ENCODE results near the gene NEUROG3.

NEUROG3 gene

DNA sequence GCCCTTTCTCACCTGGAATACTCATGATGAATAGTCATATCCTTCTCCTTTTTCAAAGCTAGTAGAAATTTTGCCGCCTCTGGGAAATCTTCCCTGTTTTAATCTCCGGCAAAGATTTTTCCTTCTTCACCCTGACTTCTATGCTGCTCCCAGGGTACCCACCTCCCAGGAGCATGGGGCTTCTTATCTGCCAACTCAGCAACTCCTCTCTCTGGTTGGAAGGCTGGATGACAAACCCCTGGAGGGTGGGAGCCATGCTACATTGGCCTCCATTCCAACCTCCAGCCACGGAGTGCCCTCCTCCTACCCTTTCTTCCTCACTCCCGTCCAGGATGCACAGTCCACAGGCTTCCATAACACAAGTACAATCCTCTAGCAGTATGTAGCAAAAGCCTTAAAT lies 19.9 kb downstream of the NEUROG3 start:
- no peaks in the 10 kb centered on the region for H3K4me1 ChIP-seq (ENCODE audit: low read length)
- H3K4me3 ChIP-seq (ENCODE audit: low read length), result no peak overlapping the region
- H3K79me2 ChIP-seq (ENCODE audit: low read length), result no peaks in the 10 kb centered on the region
- H3K9ac ChIP-seq (ENCODE audit: low read length), result no peak overlapping the region
- H3K36me3 ChIP-seq (replicated peaks; ENCODE audit: insufficient read depth, low read length), result no peaks in the 10 kb centered on the region
- no peaks in the 10 kb centered on the region for H4K20me1 ChIP-seq (ENCODE audit: insufficient read depth, low read length)
- H2AFZ ChIP-seq (ENCODE audit: low read length), result no peak overlapping the region
- no peak for TF ChIP-seq EZH2phosphoT487 (IDR thresholded peaks at IDR 0.05; ENCODE audit: low read length)
- no peak for TF ChIP-seq EZH2 (optimal IDR thresholded peaks at IDR 0.05; ENCODE audit: low read depth, low read length)
- TF ChIP-seq, protein P1, sequence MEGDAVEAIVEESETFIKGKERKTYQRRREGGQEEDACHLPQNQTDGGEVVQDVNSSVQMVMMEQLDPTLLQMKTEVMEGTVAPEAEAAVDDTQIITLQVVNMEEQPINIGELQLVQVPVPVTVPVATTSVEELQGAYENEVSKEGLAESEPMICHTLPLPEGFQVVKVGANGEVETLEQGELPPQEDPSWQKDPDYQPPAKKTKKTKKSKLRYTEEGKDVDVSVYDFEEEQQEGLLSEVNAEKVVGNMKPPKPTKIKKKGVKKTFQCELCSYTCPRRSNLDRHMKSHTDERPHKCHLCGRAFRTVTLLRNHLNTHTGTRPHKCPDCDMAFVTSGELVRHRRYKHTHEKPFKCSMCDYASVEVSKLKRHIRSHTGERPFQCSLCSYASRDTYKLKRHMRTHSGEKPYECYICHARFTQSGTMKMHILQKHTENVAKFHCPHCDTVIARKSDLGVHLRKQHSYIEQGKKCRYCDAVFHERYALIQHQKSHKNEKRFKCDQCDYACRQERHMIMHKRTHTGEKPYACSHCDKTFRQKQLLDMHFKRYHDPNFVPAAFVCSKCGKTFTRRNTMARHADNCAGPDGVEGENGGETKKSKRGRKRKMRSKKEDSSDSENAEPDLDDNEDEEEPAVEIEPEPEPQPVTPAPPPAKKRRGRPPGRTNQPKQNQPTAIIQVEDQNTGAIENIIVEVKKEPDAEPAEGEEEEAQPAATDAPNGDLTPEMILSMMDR (IDR thresholded peaks at IDR 0.05; ENCODE audit: low read length), result no peak
- H3F3A ChIP-seq (ENCODE audit: insufficient read depth, low read length), result no peaks in the 10 kb centered on the region
- H3K9me3 ChIP-seq (replicated peaks; ENCODE audit: insufficient read depth, low read length), result no peaks in the 10 kb centered on the region; the same call in 1 of the 2 replicates
- DNase-seq, result no peak
- H3K27me3 ChIP-seq (replicated peaks; ENCODE audit: insufficient read depth, low read length), result peaks cover 36% of the 10 kb centered on the region
- no peak overlapping the region for H3K4me2 ChIP-seq (ENCODE audit: low read depth, low read length)
- H3K27ac ChIP-seq (ENCODE audit: low read length), result no peak overlapping the region
- no peaks in the 10 kb centered on the region for H3K9me2 ChIP-seq (replicated peaks; ENCODE audit: insufficient read depth, low read length)

- no peak overlapping the region for H3K27ac ChIP-seq (ENCODE audit: low read length)
- TF ChIP-seq, protein P1 (IDR thresholded peaks at IDR 0.05; ENCODE audit: low read length), result no peak
- peaks cover 31% of the 10 kb centered on the region for H3K27me3 ChIP-seq (replicated peaks; ENCODE audit: insufficient read depth, low read length)
- H3F3A ChIP-seq (ENCODE audit: insufficient read depth, low read length), result no peaks in the 10 kb centered on the region
- H3K9ac ChIP-seq (ENCODE audit: low read length), result no peak overlapping the region
- no peaks in the 10 kb centered on the region for H3K79me2 ChIP-seq (ENCODE audit: low read length)
- no peak for DNase-seq
- H3K36me3 ChIP-seq (replicated peaks; ENCODE audit: insufficient read depth, low read length), result no peaks in the 10 kb centered on the region
- H3K4me3 ChIP-seq (ENCODE audit: low read length), result no peak overlapping the region
- H3K9me2 ChIP-seq (replicated peaks; ENCODE audit: insufficient read depth, low read length), result no peaks in the 10 kb centered on the region
- no peaks in the 10 kb centered on the region; the same call in 1 of the 2 replicates for H3K9me3 ChIP-seq (replicated peaks; ENCODE audit: insufficient read depth, low read length)
- H4K20me1 ChIP-seq (ENCODE audit: insufficient read depth, low read length), result no peaks in the 10 kb centered on the region
- H3K4me1 ChIP-seq (ENCODE audit: low read length), result no peaks in the 10 kb centered on the region
- no peak overlapping the region for H2AFZ ChIP-seq (ENCODE audit: low read length)
- no peak overlapping the region for H3K4me2 ChIP-seq (ENCODE audit: low read depth, low read length)
These were observed 21.0 kb downstream of the NEUROG3 start for GRCh38 chr10:69552268-69552667.

DNA sequence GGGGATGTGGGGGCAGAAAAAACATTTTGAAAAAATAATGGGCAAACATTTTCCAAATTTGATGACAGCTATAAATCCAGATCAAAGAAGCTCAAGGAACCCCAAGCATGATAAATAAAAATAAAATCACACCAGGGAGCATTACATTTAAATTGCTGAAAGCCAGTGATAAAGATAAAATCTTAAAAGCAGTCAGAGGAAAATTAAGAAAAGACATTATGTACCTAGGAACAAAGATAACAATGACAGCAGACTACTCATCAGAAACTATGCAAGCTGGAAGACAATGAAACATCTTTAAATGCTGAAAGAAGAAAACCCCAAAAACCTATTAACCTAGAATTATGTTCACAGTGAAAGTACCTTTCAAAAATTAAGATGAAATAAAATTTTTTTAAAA lies 23.3 kb downstream of the NEUROG3 start:
- Histone ChIP-seq H3K4me1 (ENCODE audit: low read length) (no peaks in the 10 kb centered on the region), H3K27ac (ENCODE audit: low read length) (no peak overlapping the region), H2AFZ (ENCODE audit: low read length) (no peak overlapping the region), H3K9me2 (replicated peaks; ENCODE audit: insufficient read depth, low read length) (no peaks in the 10 kb centered on the region), H3K4me2 (ENCODE audit: low read depth, low read length) (no peak overlapping the region), H3K9ac (ENCODE audit: low read length) (no peak overlapping the region), H3F3A (ENCODE audit: insufficient read depth, low read length) (no peaks in the 10 kb centered on the region), H3K4me3 (ENCODE audit: low read length) (no peak overlapping the region), H3K79me2 (ENCODE audit: low read length) (no peaks in the 10 kb centered on the region), H4K20me1 (ENCODE audit: insufficient read depth, low read length) (no peaks in the 10 kb centered on the region), H3K27me3 (replicated peaks; ENCODE audit: insufficient read depth, low read length) (peaks cover 27% of the 10 kb centered on the region), H3K9me3 (replicated peaks; ENCODE audit: insufficient read depth, low read length) (no peaks in the 10 kb centered on the region; the same call in 1 of the 2 replicates), H3K36me3 (replicated peaks; ENCODE audit: insufficient read depth, low read length) (no peaks in the 10 kb centered on the region)
- TF ChIP-seq, protein P1 (IDR thresholded peaks at IDR 0.05; ENCODE audit: low read length), result no peak
- no peak for TF ChIP-seq EZH2 (optimal IDR thresholded peaks at IDR 0.05; ENCODE audit: low read depth, low read length)
- TF ChIP-seq EZH2phosphoT487 (IDR thresholded peaks at IDR 0.05; ENCODE audit: low read length), result no peak
- no peak for DNase-seq
